ENCODE results near the gene DNAJB8.

Gene DNAJB8

GRCh38 chr3:128483657-128484403 is 17.1 kb upstream of the DNAJB8 start:
- no peak for DNase-seq (ENCODE audit: low read depth, low spot score)

- no peak for DNase-seq (ENCODE audit: low read depth, low spot score)
Measured at GRCh38 chr3:128482666-128483656, 16.3 kb upstream of the DNAJB8 start.

GRCh38 chr3:128482175-128482574 is 15.5 kb upstream of the DNAJB8 start:
- DNase-seq (ENCODE audit: low read depth, low spot score): no peak

GRCh38 chr3:128481438-128481942 is 14.8 kb upstream of the DNAJB8 start:
- DNase-seq (ENCODE audit: low read depth, low spot score): no peak

GRCh38 chr3:128480717-128481437 is 14.2 kb upstream of the DNAJB8 start:
- no peak for DNase-seq (ENCODE audit: low read depth, low spot score)

- no peak for DNase-seq (ENCODE audit: low read depth, low spot score)
Measured at GRCh38 chr3:128480278-128480677, 13.6 kb upstream of the DNAJB8 start.

GRCh38 chr3:128479558-128480086 is 12.9 kb upstream of the DNAJB8 start:
- no peak for DNase-seq (ENCODE audit: low read depth, low spot score)

- no peak for DNase-seq (ENCODE audit: low read depth, low spot score)
Measured at GRCh38 chr3:128478576-128479506, 12.2 kb upstream of the DNAJB8 start.

- no peak for DNase-seq (ENCODE audit: low read depth, low spot score)
Measured at GRCh38 chr3:128476659-128477058, 10.0 kb upstream of the DNAJB8 start.

- no peak for DNase-seq (ENCODE audit: low read depth, low spot score)
Measured at GRCh38 chr3:128475355-128475754, 8.7 kb upstream of the DNAJB8 start.

GRCh38 chr3:128473737-128474136 is 7.0 kb upstream of the DNAJB8 start:
- no peak for DNase-seq (ENCODE audit: low read depth, low spot score)

- DNase-seq (ENCODE audit: low read depth, low spot score): no peak
Measured at GRCh38 chr3:128473180-128473519, 6.5 kb upstream of the DNAJB8 start.

GRCh38 chr3:128472449-128473179 is 5.9 kb upstream of the DNAJB8 start:
- no peak for DNase-seq (ENCODE audit: low read depth, low spot score)

- DNase-seq (ENCODE audit: low read depth, low spot score): no peak
Measured at GRCh38 chr3:128471720-128472119, 5.0 kb upstream of the DNAJB8 start.

GRCh38 chr3:128471110-128471509 is 4.4 kb upstream of the DNAJB8 start:
- DNase-seq (ENCODE audit: low read depth, low spot score): no peak

- DNase-seq (ENCODE audit: low read depth, low spot score): no peak
Measured at GRCh38 chr3:128470134-128470899, 3.6 kb upstream of the DNAJB8 start.

GRCh38 chr3:128469556-128469955 is 2.9 kb upstream of the DNAJB8 start:
- DNase-seq (ENCODE audit: low read depth, low spot score): no peak

GRCh38 chr3:128468791-128469527 is 2.3 kb upstream of the DNAJB8 start:
- no peak for DNase-seq (ENCODE audit: low read depth, low spot score)
